OCI-LY7 (cell line): ENCODE data around the gene LPCAT3. TPM values are rescaled to one million over a fixed set of nuclear protein-coding genes. Genes with fewer than 3 reads are reported as not detected.

Source experiments
- BruUV-seq: library from RNA; stranded (reverse); fragments of 400-500 nt; replicated peaks from 2 replicates; lab custom pipeline; 2021; lab: Mats Ljungman, UMichigan
- CTCF ChIA-PET: fragments of 300-600 bp; sonication (Branson Sonifier 250); formaldehyde crosslinking; loops from one replicate; lab custom pipeline; 2022; ENCODE audit warnings: antibody characterized with exemption; ENCODE audit not compliant: unreplicated experiment; lab: Charles Lee
- POLR2A ChIA-PET: fragments of 300-600 bp; sonication (Branson Sonifier 250); formaldehyde crosslinking; loops from one replicate; lab custom pipeline; 2022; ENCODE audit warnings: antibody characterized with exemption; lab: Charles Lee
- DNase-seq: peaks from one replicate; pipeline ENCODE4 v3.0.0-alpha.2; 2015; ENCODE audit warnings: low spot score
- H2AFZ ChIP-seq: fragments of 200-600 bp; sonication (generic), shearing (Covaris generic); 2 replicates; pipeline ENCODE4 v1.6.1; 2014; ENCODE audit warnings: mild to moderate bottlenecking, antibody characterized with exemption, low read length, moderate library complexity
- H3K27ac ChIP-seq: fragments of 200-600 bp; sonication (generic); 2 replicates; pipeline ENCODE4 v1.5.1; 2014; ENCODE audit warnings: mixed run types, low read depth, mild to moderate bottlenecking, moderate library complexity, low read length, inconsistent platforms; ENCODE audit not compliant: poor library complexity, severe bottlenecking
- H3K36me3 ChIP-seq: fragments of 200-600 bp; sonication (generic); 2 replicates; pipeline ENCODE4 v1.6.1; 2014; ENCODE audit warnings: mild to moderate bottlenecking, antibody characterized with exemption, low read length, moderate library complexity, mixed read lengths; ENCODE audit not compliant: insufficient read depth
- H3K4me1 ChIP-seq: fragments of 200-600 bp; sonication (generic); 2 replicates; pipeline ENCODE4 v1.5.1; 2014; ENCODE audit warnings: mild to moderate bottlenecking, low read length; ENCODE audit not compliant: insufficient read depth, poor library complexity, severe bottlenecking
- H3K4me2 ChIP-seq: fragments of 200-600 bp; sonication (generic); 2 replicates; pipeline ENCODE4 v1.6.1; 2014; ENCODE audit warnings: mild to moderate bottlenecking, low read length
- H3K4me3 ChIP-seq: fragments of 200-600 bp; sonication (generic); 2 replicates; pipeline ENCODE4 v1.5.1; 2014; ENCODE audit warnings: mild to moderate bottlenecking, low read depth, low read length; ENCODE audit not compliant: poor library complexity, severe bottlenecking
- H3K79me2 ChIP-seq: fragments of 200-600 bp; sonication (generic); 2 replicates; pipeline ENCODE4 v1.6.1; 2016; ENCODE audit warnings: low read depth, mild to moderate bottlenecking, low read length, moderate library complexity, mixed read lengths; ENCODE audit not compliant: insufficient read depth
- H3K9me2 ChIP-seq: fragments of 200-600 bp; sonication (generic); 2 replicates; pipeline ENCODE4 v1.6.1; 2016; ENCODE audit warnings: mild to moderate bottlenecking, low read length, mixed read lengths; ENCODE audit not compliant: insufficient read depth
- H3K9me3 ChIP-seq: fragments of 200-600 bp; sonication (generic); 2 replicates; pipeline ENCODE4 v1.6.1; 2014; ENCODE audit warnings: mild to moderate bottlenecking, mixed run types, low read length, mixed read lengths
- H4K20me1 ChIP-seq: fragments of 200-600 bp; sonication (generic); 2 replicates; pipeline ENCODE4 v1.6.1; 2014; ENCODE audit warnings: mild to moderate bottlenecking, antibody characterized with exemption, low read length, moderate library complexity, mixed read lengths; ENCODE audit not compliant: insufficient read depth
- CTCF ChIP-seq: fragments of 200-600 bp; sonication (generic); conservative IDR thresholded peaks from 2 replicates; pipeline ENCODE4 v1.5.1; 2014; ENCODE audit warnings: mild to moderate bottlenecking, antibody characterized with exemption, low read length, moderate library complexity, mixed read lengths
- EZH2phosphoT487 ChIP-seq: fragments of 200-600 bp; sonication (generic); IDR thresholded peaks from 2 replicates; pipeline ENCODE4 v1.6.1; 2018; ENCODE audit warnings: low read depth, borderline replicate concordance, mild to moderate bottlenecking, mixed run types, antibody characterized with exemption, low read length, moderate library complexity, mixed read lengths
- intact Hi-C: fragments of 100-400 bp; cut with micrococcal nuclease; formaldehyde crosslinking; loops from one replicate; pipeline ENCODE4 v1.10.0; 2022; ENCODE audit not compliant: unreplicated experiment
- total RNA-seq, 2 experiments: library from RNA; depleted of rRNA in 1 of 2; stranded (reverse); fragments of >200 nt in 1 of 2; shearing (Covaris generic) in 1 of 2; gene quantifications; 2 replicates each; pipeline ENCODE4 v1.2.3, GENCODE V29; 2014 to 2022

The LPCAT3 gene
- total RNA-seq, 2 experiments from 2014 or later = 17.4 to 29.7 TPM

GRCh38 chr12:6978611-6979011, 39.7 kb downstream of the LPCAT3 start:
- H3K4me1 ChIP-seq = peaks cover 23% of the 10 kb centered on the region
- H4K20me1 ChIP-seq = no peaks in the 10 kb centered on the region
- TF ChIP-seq EZH2phosphoT487 (no peak), CTCF (no peak)
- H3K79me2 ChIP-seq = peaks cover 7% of the 10 kb centered on the region; the same call in 1 of the 2 replicates
- no peak overlapping the region for H3K4me3 ChIP-seq
- intact Hi-C loops = no loop called here
- no peaks in the 10 kb centered on the region for H3K9me3 ChIP-seq
- no peak overlapping the region for H3K27ac ChIP-seq
- peaks cover 96% of the 10 kb centered on the region for H3K36me3 ChIP-seq
- ChIA-PET CTCF (no interaction called here), POLR2A (interaction anchor here (0.7 to 1.6 kb wide), 2 partner anchors 8 to 26 kb away, joined by 3 to 7 read pairs; no protein-coding TSS in a partner anchor)
- no peak overlapping the region for H3K4me2 ChIP-seq
- BruUV-seq = no TSS peak
- H2AFZ ChIP-seq = no peak overlapping the region
- no peaks in the 10 kb centered on the region for H3K9me2 ChIP-seq
- no peak for DNase-seq

GRCh38 chr12:6978188-6978587, 40.1 kb downstream of the LPCAT3 start:
- no peak for DNase-seq
- no peak overlapping the region for H3K4me2 ChIP-seq
- H3K9me3 ChIP-seq = no peaks in the 10 kb centered on the region
- POLR2A ChIA-PET = interaction anchor here (0.7 to 1.6 kb wide), 3 partner anchors 9 to 47 kb away, joined by 3 to 7 read pairs (median 3); no protein-coding TSS in a partner anchor
- no peak overlapping the region for H3K27ac ChIP-seq
- intact Hi-C loops = no loop called here
- H4K20me1 ChIP-seq = no peaks in the 10 kb centered on the region
- no peak overlapping the region for H2AFZ ChIP-seq
- TF ChIP-seq EZH2phosphoT487 (no peak), CTCF (no peak)
- no peak overlapping the region for H3K4me3 ChIP-seq
- BruUV-seq = no TSS peak
- H3K9me2 ChIP-seq = no peaks in the 10 kb centered on the region
- CTCF ChIA-PET = no interaction called here
- H3K36me3 ChIP-seq = peaks cover 92% of the 10 kb centered on the region
- H3K4me1 ChIP-seq = peaks cover 27% of the 10 kb centered on the region
- peaks cover 11% of the 10 kb centered on the region; the same call in 1 of the 2 replicates for H3K79me2 ChIP-seq

- ChIA-PET CTCF (no interaction called here), POLR2A (interaction anchor here (0.5 to 1.6 kb wide), 4 partner anchors 9 to 81 kb away, joined by 3 to 7 read pairs (median 4); no protein-coding TSS in a partner anchor)
These were observed 40.6 kb downstream of the LPCAT3 start for GRCh38 chr12:6977653-6978052.

More at GRCh38 chr12:6977653-6978052, 40.6 kb downstream of the LPCAT3 start:
- H3K4me1 ChIP-seq = peaks cover 32% of the 10 kb centered on the region
- H3K9me3 ChIP-seq = no peaks in the 10 kb centered on the region
- intact Hi-C loops = no loop called here
- DNase-seq = no peak
- H3K4me2 ChIP-seq = no peak overlapping the region
- H3K79me2 ChIP-seq = peaks cover 16% of the 10 kb centered on the region
- no TSS peak for BruUV-seq
- no peak overlapping the region for H3K27ac ChIP-seq
- peaks cover 94% of the 10 kb centered on the region for H3K36me3 ChIP-seq
- no peaks in the 10 kb centered on the region for H3K9me2 ChIP-seq
- no peak overlapping the region for H3K4me3 ChIP-seq
- H4K20me1 ChIP-seq = no peaks in the 10 kb centered on the region
- no peak overlapping the region for H2AFZ ChIP-seq
- TF ChIP-seq EZH2phosphoT487 (no peak), CTCF (no peak)
